SK-N-SH (cell line): Measurements from ENCODE around the gene AP3S2.

ENCODE experiments used
- CTCF ChIP-seq: fragments of 200-600 bp; sonication (generic); IDR thresholded peaks from 2 replicates; pipeline ENCODE4 v1.6.1; 2017; ENCODE audit warnings: antibody characterized with exemption, mild to moderate bottlenecking, moderate library complexity
- EP300 ChIP-seq, 2 experiments: IDR thresholded peaks; 2 replicates each; pipeline versions ENCODE4 v1.4.0 to v1.6.1; 2012; ENCODE audit warnings: borderline replicate concordance in 1 of 2, low read depth in 1 of 2, low read length in 1 of 2
- EZH2phosphoT487 ChIP-seq: fragments of 200-600 bp; sonication (generic); IDR thresholded peaks from 2 replicates; pipeline ENCODE4 v1.6.1; 2017; ENCODE audit warnings: low read depth, mixed run types, mild to moderate bottlenecking, antibody characterized with exemption, moderate library complexity, borderline replicate concordance

- no peak for TF ChIP-seq EZH2phosphoT487
- TF ChIP-seq CTCF = no peak
- TF ChIP-seq EP300 (IDR thresholded peaks at IDR 0.05; ENCODE audit: borderline replicate concordance in 1 of 2, low read depth in 1 of 2, low read length in 1 of 2) = no peak
These were observed 41.3 kb downstream of the AP3S2 start for GRCh38 chr15:89852342-89852995.
